Cardiac muscle cell (in vitro differentiated cells and primary cell): ENCODE results near the gene PLEKHA6. TPM values are rescaled to one million over a fixed set of nuclear protein-coding genes. Genes with fewer than 3 reads are reported as not detected.
"Not testable (repeated sequence)": the region's sequence is repeated elsewhere in the genome, so short reads cannot be mapped to it uniquely, and the experiment has no call there.

Source experiments
- DNase-seq, 2 donors: peaks; one replicate each; pipeline versions ENCODE4 v3.0.0 to v3.0.0-alpha.2; 2010 to 2017; ENCODE audit warnings: low read depth in 1 of 2, low spot score in 1 of 2
- H3K27ac ChIP-seq: fragments of 200-600 bp; sonication (generic); 2 replicates; pipeline ENCODE4 v1.5.1; 2016
- H3K27me3 ChIP-seq: fragments of 200-600 bp; sonication (generic); 2 replicates; pipeline ENCODE4 v1.6.0; 2016; ENCODE audit warnings: control low read depth
- H3K36me3 ChIP-seq: fragments of 200-600 bp; sonication (generic); 2 replicates; pipeline ENCODE4 v1.5.1; 2016; ENCODE audit warnings: control low read depth
- H3K4me1 ChIP-seq: fragments of 200-600 bp; sonication (generic); 2 replicates; pipeline ENCODE4 v1.8.1; 2017; ENCODE audit warnings: low read depth, mild to moderate bottlenecking, mixed run types
- H3K4me3 ChIP-seq: fragments of 200-600 bp; sonication (generic); 2 replicates; pipeline ENCODE4 v1.5.1; 2016; ENCODE audit warnings: mild to moderate bottlenecking
- H3K9me3 ChIP-seq: fragments of 200-600 bp; sonication (generic); 2 replicates; pipeline ENCODE4 v1.5.1; 2017; ENCODE audit warnings: low read depth, mild to moderate bottlenecking, control low read depth
- polyA plus RNA-seq: library from polyadenylated mRNA; unstranded; fragments of >200 nt; fragmentation: Nextera tagmentation; extraction: Ambion mirVana; gene quantifications from 2 replicates; pipeline ENCODE4 v1.2.1, GENCODE V29; 2016
- total RNA-seq: library from RNA; depleted of rRNA; stranded (reverse); fragments of >200 nt; gene quantifications from 2 replicates; pipeline ENCODE4 v1.2.3, GENCODE V29; 2016
- TF ChIP-seq, protein P1 (sequence below): IDR thresholded peaks from 2 replicates; pipeline ENCODE4 v1.5.1; 2012; ENCODE audit warnings: low read depth, mild to moderate bottlenecking, low read length

The PLEKHA6 gene
- total and polyA plus RNA-seq, 2 experiments from 2014 or later = 41.6 to 44.1 TPM

DNA sequence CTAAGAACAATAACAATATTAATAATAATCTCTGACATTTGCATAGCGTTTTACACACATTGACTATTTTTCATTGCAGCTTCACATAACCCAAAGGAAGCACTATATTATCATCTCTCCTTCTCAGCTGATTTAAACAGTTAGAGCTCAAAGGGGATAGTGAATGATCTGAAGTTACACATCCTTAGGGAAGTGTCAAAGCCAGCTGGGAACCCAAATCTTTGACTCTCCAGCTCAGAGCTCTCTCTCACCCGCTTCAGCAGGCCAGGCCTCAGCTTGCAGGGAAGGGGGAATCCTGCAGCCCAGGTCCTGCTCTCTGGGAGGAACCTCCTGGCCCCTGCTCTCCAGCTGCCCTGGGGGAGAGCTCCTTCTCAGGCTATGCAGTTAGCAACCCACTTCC lies 26.3 kb downstream of the PLEKHA6 start:
- H3K27me3 ChIP-seq = no peaks in the 10 kb centered on the region
- H3K9me3 ChIP-seq = no peaks in the 10 kb centered on the region
- H3K36me3 ChIP-seq = no peaks in the 10 kb centered on the region
- TF ChIP-seq, protein P1, sequence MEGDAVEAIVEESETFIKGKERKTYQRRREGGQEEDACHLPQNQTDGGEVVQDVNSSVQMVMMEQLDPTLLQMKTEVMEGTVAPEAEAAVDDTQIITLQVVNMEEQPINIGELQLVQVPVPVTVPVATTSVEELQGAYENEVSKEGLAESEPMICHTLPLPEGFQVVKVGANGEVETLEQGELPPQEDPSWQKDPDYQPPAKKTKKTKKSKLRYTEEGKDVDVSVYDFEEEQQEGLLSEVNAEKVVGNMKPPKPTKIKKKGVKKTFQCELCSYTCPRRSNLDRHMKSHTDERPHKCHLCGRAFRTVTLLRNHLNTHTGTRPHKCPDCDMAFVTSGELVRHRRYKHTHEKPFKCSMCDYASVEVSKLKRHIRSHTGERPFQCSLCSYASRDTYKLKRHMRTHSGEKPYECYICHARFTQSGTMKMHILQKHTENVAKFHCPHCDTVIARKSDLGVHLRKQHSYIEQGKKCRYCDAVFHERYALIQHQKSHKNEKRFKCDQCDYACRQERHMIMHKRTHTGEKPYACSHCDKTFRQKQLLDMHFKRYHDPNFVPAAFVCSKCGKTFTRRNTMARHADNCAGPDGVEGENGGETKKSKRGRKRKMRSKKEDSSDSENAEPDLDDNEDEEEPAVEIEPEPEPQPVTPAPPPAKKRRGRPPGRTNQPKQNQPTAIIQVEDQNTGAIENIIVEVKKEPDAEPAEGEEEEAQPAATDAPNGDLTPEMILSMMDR = no peak
- H3K4me3 ChIP-seq = no peak overlapping the region
- peak overlapping the region; percentile 83 for H3K27ac ChIP-seq
- peaks cover 45% of the 10 kb centered on the region for H3K4me1 ChIP-seq
- no peak for DNase-seq

GRCh38 chr1:204331847-204332487 lies 27.8 kb downstream of the PLEKHA6 start:
- DNase-seq = no peak
- TF ChIP-seq, protein P1 = no peak
- peaks cover 44% of the 10 kb centered on the region for H3K4me1 ChIP-seq
- H3K27ac ChIP-seq = peak overlapping the region; percentile 83
- no peaks in the 10 kb centered on the region for H3K27me3 ChIP-seq
- H3K4me3 ChIP-seq = no peak overlapping the region
- H3K9me3 ChIP-seq = no peaks in the 10 kb centered on the region
- no peaks in the 10 kb centered on the region for H3K36me3 ChIP-seq

DNA sequence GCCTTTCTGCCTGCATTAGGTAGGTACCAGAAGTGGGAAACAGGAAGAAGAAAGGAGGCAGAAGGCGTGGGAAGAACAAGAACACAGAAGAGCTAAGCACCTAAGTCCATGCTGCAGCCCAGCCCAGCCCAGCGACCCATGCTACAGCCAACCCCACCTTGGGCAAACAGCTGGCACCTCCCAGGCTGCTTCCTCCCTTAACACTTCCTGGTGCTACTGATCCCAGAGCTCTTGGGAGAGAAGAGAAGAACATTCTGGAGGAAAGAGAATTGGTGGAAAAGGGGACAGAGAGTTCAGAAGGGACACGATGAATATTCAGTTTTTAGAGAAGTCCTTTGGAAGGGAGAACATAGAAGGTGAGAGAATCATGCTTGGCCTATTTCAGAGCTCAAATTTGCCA lies 28.5 kb downstream of the PLEKHA6 start:
- no peak overlapping the region for H3K27ac ChIP-seq
- no peak for DNase-seq
- TF ChIP-seq, protein P1 = no peak
- peaks cover 43% of the 10 kb centered on the region for H3K4me1 ChIP-seq
- H3K27me3 ChIP-seq = no peaks in the 10 kb centered on the region
- H3K9me3 ChIP-seq = no peaks in the 10 kb centered on the region
- no peak overlapping the region for H3K4me3 ChIP-seq
- no peaks in the 10 kb centered on the region for H3K36me3 ChIP-seq

GRCh38 chr1:204327870-204328269 lies 31.9 kb downstream of the PLEKHA6 start:
- H3K36me3 ChIP-seq, H3K27me3 ChIP-seq, H3K4me3 ChIP-seq, H3K27ac ChIP-seq, DNase-seq, H3K9me3 ChIP-seq: not testable (repeated sequence)
- peaks cover 34% of the 10 kb centered on the region for H3K4me1 ChIP-seq

DNA sequence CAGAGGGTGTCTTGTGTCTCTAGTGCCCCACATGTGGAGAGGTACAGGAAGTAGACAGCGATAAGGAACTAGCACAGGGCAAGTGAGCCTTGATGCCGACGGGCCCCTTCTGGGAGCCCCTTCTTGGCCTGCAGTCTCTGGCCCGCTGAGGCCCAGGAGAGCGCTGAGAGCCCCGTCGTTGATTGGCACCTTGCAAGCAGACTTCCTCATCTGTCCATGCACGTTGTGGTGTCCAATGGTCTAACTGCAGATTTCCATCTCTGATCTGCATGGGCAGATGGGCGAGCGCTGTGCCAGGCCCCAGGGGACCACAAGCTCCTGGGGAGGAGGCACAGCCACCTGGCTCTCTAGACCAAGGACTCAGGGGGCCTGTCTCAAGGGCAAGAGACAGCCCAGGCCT lies 32.4 kb downstream of the PLEKHA6 start:
- Histone ChIP-seq H3K9me3 (no peaks in the 10 kb centered on the region), H3K36me3 (no peaks in the 10 kb centered on the region), H3K27me3 (no peaks in the 10 kb centered on the region), H3K27ac (peak overlapping the region; percentile 31), H3K4me1 (peaks cover 31% of the 10 kb centered on the region), H3K4me3 (no peak overlapping the region)
- TF ChIP-seq, protein P1 = no peak
- no peak for DNase-seq

- DNase-seq = no peak
- Histone ChIP-seq H3K27me3 (no peaks in the 10 kb centered on the region), H3K9me3 (no peaks in the 10 kb centered on the region), H3K4me1 (peaks cover 27% of the 10 kb centered on the region), H3K27ac (peak overlapping the region; percentile 31), H3K4me3 (no peak overlapping the region), H3K36me3 (no peaks in the 10 kb centered on the region)
- TF ChIP-seq, protein P1 = no peak
These were observed 32.9 kb downstream of the PLEKHA6 start for GRCh38 chr1:204326771-204327300.
